GM10248 (cell line): ENCODE data around the gene TCEA3.

Experiments used
- CTCF ChIA-PET: fragments of 300-600 bp; sonication (Branson Sonifier 250); formaldehyde crosslinking; extraction: SDS; loops from one replicate; lab custom pipeline; 2021; ENCODE audit warnings: antibody characterized with exemption; lab: Yijun Ruan, JAX
- POLR2A ChIA-PET: fragments of 350-650 bp; sonication (Branson Sonifier 250); formaldehyde crosslinking; extraction: SDS; loops from one replicate; lab custom pipeline; 2020; ENCODE audit warnings: antibody characterized with exemption; lab: Yijun Ruan, JAX
- DNase-seq: peaks from one replicate; pipeline ENCODE4 v3.0.0; 2012; ENCODE audit errors: extremely low spot score
- TF ChIP-seq, protein P1 (sequence below): IDR thresholded peaks from 2 replicates; pipeline ENCODE4 v1.5.1; 2012; ENCODE audit warnings: mild to moderate bottlenecking, low read depth; ENCODE audit errors: extremely low read depth, missing control alignments, control extremely low read depth

The TCEA3 gene

DNA sequence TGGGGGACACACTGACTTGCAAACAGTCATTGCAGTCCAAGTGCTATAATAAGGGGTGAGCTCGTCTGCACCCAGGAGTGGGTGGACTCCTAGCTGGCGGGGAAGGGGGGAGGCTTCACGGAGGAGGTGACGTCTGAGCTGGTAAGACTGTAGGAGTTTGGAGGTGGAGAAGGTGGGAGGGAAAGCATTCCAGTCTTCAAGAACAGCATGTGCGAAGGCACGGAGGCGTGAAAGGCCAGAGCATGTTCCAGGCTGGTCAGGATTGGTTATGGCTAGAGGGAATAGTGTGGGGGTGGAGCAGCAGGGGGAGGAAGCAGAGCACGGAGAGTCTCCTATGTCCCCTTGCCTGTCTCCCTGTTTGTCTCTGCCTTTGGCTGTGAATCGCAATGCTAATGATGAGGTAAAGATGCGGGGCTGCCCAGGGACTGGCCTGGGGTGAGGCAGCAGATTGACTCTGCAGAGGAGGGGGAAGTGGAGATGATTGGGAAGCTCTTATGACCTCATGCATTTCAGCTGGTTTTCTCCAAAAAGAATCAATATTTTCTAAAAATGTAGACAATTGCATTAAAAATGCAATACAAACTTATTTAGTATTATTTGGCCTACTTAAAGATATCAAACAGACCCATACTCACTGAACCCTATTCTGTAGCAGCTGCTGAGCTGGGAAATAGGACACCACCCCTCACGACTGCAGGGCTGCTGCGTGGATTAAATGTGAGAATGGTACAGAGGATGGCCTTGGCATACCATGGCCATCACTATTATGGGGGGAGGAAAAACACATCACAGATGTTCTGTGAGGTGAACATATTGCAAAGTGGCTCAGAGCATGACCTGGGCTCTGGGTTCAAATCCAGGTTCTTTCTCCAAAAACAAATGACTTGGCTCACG, 52.3 kb downstream of the TCEA3 start:
- TF ChIP-seq, protein P1, sequence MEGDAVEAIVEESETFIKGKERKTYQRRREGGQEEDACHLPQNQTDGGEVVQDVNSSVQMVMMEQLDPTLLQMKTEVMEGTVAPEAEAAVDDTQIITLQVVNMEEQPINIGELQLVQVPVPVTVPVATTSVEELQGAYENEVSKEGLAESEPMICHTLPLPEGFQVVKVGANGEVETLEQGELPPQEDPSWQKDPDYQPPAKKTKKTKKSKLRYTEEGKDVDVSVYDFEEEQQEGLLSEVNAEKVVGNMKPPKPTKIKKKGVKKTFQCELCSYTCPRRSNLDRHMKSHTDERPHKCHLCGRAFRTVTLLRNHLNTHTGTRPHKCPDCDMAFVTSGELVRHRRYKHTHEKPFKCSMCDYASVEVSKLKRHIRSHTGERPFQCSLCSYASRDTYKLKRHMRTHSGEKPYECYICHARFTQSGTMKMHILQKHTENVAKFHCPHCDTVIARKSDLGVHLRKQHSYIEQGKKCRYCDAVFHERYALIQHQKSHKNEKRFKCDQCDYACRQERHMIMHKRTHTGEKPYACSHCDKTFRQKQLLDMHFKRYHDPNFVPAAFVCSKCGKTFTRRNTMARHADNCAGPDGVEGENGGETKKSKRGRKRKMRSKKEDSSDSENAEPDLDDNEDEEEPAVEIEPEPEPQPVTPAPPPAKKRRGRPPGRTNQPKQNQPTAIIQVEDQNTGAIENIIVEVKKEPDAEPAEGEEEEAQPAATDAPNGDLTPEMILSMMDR = no peak
- ChIA-PET CTCF (interaction anchor here (0.8 kb wide), 1 partner anchor 32 kb away, joined by 3 read pairs; no protein-coding TSS in a partner anchor), POLR2A (no interaction called here)

DNA sequence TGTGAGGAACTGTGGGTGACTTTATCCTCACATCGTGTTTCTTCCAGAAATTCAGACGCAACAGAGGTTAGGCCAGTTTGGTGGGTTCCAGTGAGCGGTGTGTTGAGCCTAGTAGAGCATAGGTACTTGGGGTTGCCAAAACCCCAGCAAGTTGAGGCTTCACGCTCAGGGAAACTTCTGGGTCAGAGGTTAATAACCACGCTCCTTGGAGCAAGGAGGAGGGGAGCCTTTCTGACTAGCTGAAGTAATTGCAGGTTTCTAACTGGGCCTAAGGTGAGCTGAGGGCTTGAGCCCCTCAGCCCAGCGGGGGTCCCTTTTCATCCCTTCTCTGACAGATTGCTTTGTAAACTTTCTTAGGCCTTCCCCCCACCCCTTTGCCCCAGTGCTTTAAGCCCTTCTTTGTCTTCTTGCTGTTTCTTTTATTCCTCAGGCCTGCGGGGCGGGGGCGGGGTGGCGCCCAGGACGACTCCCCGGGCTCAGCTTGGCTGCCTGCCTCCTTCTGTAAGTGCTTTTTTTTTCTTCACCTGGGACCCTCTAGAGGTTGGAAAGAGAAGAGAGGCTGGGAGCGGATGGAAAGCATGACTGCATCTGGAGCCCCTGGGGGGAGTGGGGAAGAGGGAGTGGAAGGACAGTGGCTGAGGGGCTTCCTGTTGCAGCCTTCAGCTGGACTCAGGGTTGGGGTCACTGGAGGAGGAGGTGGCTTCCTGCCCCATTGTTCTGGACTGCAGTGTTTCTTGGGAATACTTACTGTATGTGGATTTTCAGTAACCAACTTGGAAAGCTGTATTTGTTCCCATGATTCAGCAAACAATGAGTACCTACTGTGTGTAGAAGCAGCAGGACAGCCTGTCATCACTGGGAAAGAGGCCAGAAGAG, 53.6 kb downstream of the TCEA3 start:
- CTCF ChIA-PET = interaction anchor here (1.2 kb wide), 1 partner anchor 14 kb away, joined by 3 read pairs; no protein-coding TSS in a partner anchor
- TF ChIP-seq, protein P1 = no peak
- POLR2A ChIA-PET = no interaction called here
- DNase-seq = no peak

More for the DNA sequence above, 52.3 kb downstream of the TCEA3 start:
- no peak for DNase-seq

DNA sequence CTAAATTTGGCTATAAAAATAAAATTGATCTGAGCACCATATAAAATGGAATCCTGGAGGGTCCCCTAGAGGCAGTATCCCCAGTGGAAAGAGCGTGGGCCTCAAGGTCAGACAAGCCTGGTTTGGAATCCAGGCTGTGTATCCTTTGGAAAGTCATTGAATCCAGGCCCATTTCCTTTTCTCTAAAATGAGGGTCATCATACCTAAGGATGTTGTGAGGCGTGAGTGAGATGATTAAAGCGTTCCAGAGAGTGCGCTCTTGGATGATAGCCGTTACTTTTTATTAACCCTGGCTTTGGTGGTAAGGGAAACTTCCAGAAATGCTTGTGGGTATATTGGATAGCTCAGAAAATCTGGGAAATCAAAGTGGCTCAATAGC, 54.2 kb downstream of the TCEA3 start:
- TF ChIP-seq, protein P1 = no peak
- no peak for DNase-seq
- CTCF ChIA-PET = interaction anchor here (1.2 kb wide), 1 partner anchor 13 kb away, joined by 3 read pairs; no protein-coding TSS in a partner anchor
- POLR2A ChIA-PET = no interaction called here

DNA sequence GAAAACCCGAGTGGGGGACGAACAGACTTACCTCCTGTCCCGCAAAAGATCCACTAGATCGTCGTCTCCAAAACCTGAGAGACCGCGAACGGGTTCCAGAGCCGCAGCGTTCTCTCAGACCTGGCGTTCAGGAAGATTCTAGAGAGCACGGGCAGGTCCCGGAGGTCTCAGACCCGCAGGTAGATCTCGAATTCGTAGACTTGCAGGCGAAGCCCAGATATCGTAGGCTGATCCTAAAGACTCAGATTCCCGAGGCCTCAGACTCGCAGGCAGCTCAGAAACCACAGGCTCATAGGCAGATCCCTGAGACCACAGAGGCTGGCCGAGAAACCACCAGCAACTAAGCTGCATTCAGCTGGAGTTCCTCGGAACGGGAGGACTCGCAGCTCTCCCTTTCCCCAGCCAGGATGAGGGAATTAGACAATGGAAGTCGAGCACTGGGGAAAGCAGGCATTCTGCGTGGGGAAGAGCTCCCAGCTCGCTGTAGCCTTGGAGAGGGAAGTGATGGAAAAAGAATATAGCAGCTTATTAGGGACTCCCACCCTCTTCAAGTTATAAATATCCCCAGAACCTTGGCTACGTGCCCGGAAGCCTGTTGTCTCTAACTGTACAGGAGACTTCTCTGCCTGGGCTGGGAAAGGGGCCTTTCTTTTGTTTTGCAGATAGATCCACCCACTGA, 55.1 kb downstream of the TCEA3 start, which contains the start of gene ZNF436:
TSS of gene ZNF436 (minus strand) at position 502 of the 679 bp plus-strand sequence. CDS start 1,831 bp downstream, outside the sequence.
- CTCF ChIA-PET = interaction anchor here (1.2 kb wide), 1 partner anchor 12 kb away, joined by 3 read pairs; no protein-coding TSS in a partner anchor
- POLR2A ChIA-PET = interaction anchor here (1.0 kb wide), 1 partner anchor 25 kb away, joined by 5 read pairs; the partner anchor contains the start of gene HNRNPR

GRCh38 chr1:23368562-23369334, 55.8 kb downstream of the TCEA3 start:
- TF ChIP-seq, protein P1 = no peak

More for the DNA sequence above, 55.1 kb downstream of the TCEA3 start, which contains the start of gene ZNF436:
- TF ChIP-seq, protein P1 = no peak
- DNase-seq = no peak

More at GRCh38 chr1:23368562-23369334, 55.8 kb downstream of the TCEA3 start:
- POLR2A ChIA-PET = interaction anchor here (0.8 to 1.7 kb wide), 3 partner anchors 8 to 24 kb away, joined by 4 to 11 read pairs (median 5); partner anchors contain the start of gene HNRNPR
- CTCF ChIA-PET = interaction anchor here (0.7 to 1.9 kb wide), 7 partner anchors 11 to 266 kb away, joined by 3 to 10 read pairs (median 4); partner anchors contain the start of gene HNRNPR
- peak; percentile 90 for DNase-seq
